RKO (cell line): ENCODE data around the gene STXBP3.
A peak's percentile ranks its signal among the peaks of the same experiment; 100 is the strongest.
"Not testable (repeated sequence)": the region's sequence is repeated elsewhere in the genome, so short reads cannot be mapped to it uniquely, and the experiment has no call there.

ENCODE experiments used
- DNase-seq: peaks from one replicate; pipeline ENCODE4 v3.0.0-alpha.2; 2016; ENCODE audit warnings: low spot score

The STXBP3 gene

DNA sequence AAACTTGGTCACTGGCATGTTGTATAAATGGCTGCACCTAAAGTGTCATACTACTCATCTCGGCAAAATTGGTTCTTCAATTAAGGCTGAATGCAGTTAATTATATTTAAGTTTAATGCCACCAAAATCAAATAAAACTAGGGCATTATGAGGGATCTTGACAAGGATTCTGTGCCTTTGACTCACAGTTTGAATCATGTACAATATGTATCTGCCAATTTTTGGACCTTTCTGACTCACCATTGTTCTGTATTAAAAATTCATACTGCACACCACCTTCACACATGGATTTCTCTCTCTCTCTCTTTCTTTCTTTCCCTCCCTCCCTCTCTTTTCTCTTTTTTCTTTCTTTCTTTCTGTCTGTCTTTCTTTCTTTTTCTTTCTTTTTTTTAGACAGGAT lies 14.1 kb upstream of the STXBP3 start:
- DNase-seq = peak; percentile 22

DNA sequence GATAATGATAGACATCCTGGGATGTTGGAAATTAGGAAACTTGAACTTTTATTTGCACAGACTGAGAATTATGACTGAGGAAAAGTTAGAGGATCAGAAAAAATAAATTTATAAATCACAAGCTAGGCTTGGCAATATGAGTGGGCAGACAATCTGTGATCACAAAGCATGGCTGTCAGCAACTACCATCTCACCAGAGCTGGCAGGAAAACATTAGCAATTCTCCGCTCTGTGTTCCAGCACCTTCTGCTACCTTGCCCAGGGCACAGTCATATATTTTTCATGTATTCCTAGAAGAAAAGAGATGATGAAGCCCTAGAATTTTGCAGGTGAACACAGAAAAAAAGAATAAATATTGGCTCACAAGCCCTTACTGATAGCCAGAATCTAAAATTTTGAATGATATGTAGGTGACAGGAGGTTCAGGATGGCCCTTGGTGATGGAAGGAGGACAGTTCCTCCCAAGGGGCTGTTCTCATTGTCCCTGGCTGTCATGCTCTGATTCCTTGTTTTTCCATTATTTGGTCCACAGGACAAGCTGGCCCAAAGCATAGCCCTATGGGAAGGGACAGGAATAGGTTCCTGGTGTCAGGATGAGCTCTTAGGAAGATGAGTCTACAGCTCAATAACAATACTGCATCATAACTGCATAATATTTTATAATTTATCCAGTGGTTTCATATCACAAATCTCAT lies 12.2 kb upstream of the STXBP3 start:
- no peak for DNase-seq

DNA sequence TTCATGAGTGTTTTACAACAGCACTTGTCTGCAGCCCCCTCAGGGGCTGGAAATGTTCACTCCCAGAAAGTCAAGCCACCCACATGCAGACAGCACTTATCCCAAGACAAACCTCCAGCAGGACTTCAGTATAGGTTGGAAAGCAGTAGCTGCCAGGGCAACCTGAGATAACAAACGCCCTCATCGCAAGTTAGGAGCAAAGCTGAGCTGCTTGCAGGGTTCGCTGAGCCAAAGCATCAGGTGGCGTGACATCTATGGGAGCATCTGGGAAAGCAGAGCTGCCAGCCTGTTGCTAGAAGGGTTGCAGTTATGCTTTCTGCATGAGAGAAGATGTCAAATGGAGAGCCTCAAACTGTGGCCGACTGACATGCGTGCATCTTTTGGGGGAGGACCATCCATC lies 4.2 kb upstream of the STXBP3 start:
- DNase-seq = no peak

DNA sequence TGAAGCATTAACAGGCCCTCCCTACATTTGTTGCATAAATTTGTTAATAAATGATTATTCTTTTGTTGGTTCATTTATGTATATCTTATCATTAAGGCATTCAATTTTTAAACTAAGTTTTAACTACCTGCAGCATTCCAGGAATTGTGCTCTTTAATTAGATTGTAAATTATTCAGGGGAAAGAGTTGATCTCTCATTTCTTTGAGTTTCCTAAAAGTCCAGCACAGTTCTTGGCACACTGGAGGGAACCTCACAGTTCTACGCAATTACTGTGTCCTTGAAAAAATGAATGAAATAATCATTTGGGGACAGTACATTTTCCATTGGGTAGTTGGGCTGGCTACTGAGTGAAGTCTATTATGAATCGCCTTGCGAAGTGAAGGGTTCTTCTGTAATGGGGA lies 493 bp upstream of the STXBP3 start:
- no peak for DNase-seq

DNA sequence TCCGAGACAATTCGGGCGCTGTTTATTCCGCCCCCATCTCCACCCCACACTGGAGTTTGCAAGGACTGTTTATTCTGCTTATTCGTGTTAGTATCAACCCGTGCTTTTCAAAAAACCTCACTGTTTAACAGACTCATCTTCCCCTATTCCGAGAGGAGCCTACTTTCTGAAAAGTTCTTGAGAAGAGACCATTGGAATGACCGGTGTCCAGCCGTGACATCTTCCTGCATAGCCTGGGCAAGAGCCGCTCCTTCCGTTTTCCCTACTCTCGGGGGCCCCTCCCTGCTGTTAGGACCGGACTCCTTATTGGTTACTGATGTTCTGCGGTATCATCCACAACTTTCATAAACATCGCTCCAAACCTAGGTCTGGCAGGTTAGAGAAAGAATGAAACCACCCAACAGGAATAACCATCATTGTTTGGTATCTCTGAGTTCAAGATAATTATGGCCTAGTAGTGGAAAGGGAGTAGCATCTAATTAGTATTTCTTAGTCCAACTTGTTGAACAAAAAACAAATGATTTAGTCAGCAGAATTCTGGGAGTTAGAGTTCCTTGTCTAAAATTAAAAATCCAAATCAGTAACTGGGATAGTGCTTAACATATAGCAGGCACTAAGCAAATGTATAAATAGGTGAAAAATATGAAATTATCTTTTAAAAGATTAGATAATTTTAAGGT lies 837 bp downstream of the STXBP3 start:
- DNase-seq = peak; percentile 92

DNA sequence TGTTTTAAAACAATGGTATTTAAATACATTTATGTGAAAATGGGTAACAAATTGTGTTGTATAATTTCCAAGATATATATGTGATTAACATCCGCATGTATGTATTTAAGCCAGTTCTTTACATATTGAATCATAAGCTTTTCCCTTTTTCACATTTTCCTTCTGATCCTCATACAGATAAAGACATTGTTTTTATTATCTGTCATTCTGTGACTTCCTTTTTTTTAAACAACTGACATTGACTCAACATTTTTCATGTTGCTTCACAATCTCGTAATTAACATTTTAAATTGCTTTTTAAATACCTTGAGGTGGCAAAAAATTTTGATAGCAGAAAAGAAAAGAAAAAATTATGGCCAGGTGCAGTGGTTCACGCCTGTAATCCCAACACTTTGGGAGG lies 1.4 kb downstream of the STXBP3 start:
- no peak for DNase-seq

DNA sequence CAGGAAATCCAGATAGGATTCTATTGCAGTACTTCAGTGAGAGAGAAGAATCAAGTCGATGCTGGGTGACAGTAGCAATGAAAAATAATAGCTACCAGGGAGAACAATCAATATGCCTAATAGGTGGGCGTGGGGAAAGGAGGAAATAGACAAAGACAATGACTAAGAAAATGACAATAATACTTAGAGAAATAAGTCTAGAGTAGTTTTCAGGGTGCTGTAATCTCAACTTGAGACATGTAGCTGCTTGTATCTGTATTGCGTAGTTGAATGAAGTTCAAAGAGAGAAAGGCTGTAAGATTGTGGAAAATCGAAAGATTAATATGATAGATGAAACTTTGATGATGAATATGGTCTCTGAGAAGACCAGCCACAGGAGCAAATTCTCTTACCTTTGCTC lies 2.6 kb downstream of the STXBP3 start:
- no peak for DNase-seq

DNA sequence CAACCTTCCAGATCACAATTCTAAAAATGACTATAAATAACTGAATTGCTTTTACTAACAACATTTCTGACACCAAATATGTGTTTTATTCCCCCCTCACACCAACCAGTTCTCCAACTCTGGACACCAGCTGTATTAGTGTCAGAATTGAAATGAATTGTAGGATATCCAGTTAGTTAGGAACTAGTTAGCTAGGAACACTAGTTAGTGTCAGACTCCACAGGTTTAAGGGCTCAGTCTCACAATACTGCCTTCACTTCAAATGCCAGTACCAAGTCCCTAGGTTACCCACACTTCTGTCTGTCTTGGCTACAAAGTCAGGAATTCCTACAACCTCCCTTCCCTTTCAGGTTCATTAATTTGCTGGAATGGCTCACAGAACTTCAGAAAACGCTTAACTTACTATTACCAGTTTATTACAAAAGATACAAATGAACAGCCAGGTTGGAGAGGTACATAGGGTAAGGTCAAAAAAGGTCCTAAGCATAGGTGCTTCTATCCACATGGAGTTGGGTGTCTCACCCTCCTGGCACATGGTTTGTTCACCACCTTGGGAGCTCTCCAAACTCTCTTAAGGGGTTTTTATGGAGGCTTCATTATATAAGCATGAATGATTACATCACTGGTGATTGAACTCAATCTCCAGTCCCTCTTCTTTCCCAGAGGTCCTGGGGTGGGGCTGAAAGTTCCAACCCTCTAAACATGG lies 4.2 kb downstream of the STXBP3 start:
- no peak for DNase-seq

- DNase-seq = no peak
These were observed 6.9 kb downstream of the STXBP3 start for GRCh38 chr1:108753363-108753762.

- no peak for DNase-seq
These were observed 12.3 kb downstream of the STXBP3 start for GRCh38 chr1:108758796-108759195.

DNA sequence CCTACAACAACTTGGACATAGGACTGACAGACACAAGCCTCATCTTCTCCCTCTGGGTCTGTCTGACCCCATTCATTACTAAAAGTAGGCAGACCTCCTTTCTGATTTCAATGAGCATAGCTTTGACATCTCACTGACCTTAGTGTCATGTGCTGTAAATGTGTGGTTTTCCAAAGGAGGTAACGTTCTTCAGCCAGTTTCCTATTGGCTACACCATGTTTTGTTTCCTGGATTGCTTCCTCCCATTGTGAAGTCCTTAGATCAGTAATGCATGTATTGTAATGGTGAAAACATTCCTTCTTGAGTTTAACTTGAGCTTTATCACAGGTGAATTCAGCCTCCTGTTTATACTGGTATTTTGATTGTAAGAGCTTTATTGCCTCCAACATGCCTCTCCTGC lies 20.6 kb downstream of the STXBP3 start:
- DNase-seq = no peak

GRCh38 chr1:108767708-108768107 lies 21.2 kb downstream of the STXBP3 start:
- DNase-seq = no peak

GRCh38 chr1:108777839-108778238 lies 31.4 kb downstream of the STXBP3 start:
- DNase-seq = no peak

DNA sequence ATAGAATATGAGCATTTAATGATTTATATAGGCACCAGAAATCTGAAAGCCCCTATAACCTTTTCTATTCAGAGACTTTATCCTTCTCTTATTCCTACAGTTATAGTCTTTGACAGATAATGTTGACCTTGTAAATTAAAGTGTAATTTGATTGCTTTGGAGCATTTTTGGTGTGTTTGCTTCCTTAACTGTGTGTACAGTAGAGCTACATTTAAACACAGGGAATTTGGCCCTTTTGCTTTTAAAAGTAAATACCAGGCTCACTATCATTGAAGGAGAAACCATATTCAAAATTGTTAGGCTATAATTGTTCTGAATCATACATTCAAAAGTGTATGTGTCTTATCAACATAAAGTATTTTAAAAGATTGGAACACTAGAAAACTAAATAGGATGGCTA lies 33.0 kb downstream of the STXBP3 start:
- DNase-seq = no peak

DNA sequence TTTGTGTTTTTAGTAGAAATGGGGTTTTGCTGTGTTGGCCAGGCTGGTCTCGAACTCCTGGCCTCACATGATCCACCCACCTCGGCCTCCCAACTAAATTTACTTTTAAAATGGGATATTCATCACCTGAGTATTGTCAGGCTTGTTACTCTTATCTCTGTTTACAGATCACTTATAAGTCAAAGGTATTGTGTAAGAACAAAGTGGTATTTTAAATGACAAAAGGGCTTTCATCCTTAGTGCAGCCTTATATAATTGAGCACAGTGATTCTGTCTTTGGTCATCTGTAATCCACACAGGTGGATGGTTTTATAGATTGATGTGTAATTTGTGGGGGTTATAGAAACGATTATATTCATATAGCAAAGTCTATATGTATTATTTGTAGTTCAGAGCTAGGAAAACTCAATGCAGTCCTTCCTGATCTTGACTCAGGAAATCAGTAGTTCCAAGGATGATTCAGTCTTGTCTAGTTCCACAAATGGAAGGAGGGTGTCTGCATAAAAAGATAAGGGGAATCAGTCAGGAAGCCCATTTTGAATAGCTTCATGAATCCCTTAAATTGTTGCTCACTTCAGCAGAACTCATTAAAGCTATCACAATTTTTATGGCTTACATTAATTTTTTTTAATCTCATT lies 34.6 kb downstream of the STXBP3 start:
- no peak for DNase-seq

GRCh38 chr1:108781575-108781944 lies 35.1 kb downstream of the STXBP3 start:
- DNase-seq = not testable (repeated sequence)

DNA sequence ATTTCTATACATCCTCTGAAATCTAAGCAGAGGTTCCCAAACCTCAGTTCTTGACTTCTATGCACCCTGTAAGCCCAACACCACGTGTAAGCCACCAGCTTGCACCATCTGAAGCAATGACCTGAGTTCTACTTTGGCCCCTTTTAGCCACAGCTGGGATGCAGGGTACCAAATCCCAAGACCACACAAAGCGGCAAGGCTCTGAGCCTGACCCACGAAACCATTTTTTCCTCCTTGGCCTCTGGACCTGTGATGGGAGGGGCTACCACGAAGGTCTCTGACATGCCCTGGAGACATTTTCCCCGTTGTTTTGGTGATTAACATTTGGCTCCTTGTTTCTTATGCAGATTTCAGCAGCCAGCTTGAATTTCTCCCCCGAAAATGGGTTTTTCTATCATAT lies 38.8 kb downstream of the STXBP3 start:
- no peak for DNase-seq

- DNase-seq = no peak
These were observed 39.4 kb downstream of the STXBP3 start for GRCh38 chr1:108785880-108786279.

- DNase-seq = no peak
These were observed 45.3 kb downstream of the STXBP3 start for GRCh38 chr1:108791790-108792189.

GRCh38 chr1:108792420-108792819 lies 45.9 kb downstream of the STXBP3 start:
- no peak for DNase-seq

- DNase-seq = no peak
These were observed 52.5 kb downstream of the STXBP3 start for GRCh38 chr1:108799001-108799400.

- no peak for DNase-seq
These were observed 54.6 kb downstream of the STXBP3 start for GRCh38 chr1:108801101-108801500.

GRCh38 chr1:108803548-108803947 lies 57.1 kb downstream of the STXBP3 start:
- no peak for DNase-seq
